Vagina (tissue), 2 donors: ENCODE data around the gene TRNT1. TPM values are rescaled to one million over a fixed set of nuclear protein-coding genes. Genes with fewer than 3 reads are reported as not detected.
A peak's percentile ranks its signal among the peaks of the same experiment; 100 is the strongest.

ENCODE experiments used
- DNase-seq, 2 donors: peaks; one replicate each; pipeline ENCODE4 v3.0.0-alpha.2; 2017; ENCODE audit errors: extremely low spot score in 2 of 2
- H3K27ac ChIP-seq: fragments of 200-600 bp; sonication (generic); one replicate; pipeline ENCODE4 v1.5.1; 2019
- H3K27me3 ChIP-seq: fragments of 200-600 bp; sonication (generic); one replicate; pipeline ENCODE4 v1.5.1; 2019
- H3K36me3 ChIP-seq, 2 donors: fragments of 200-600 bp; sonication (generic); one replicate each; pipeline ENCODE4 v1.5.1; 2017 to 2019
- H3K4me1 ChIP-seq: fragments of 200-600 bp; sonication (generic); one replicate; pipeline ENCODE4 v1.5.1; 2019
- H3K4me3 ChIP-seq, 2 donors: fragments of 200-600 bp; sonication (generic); 1 replicate in 1 of 2; 2 replicates in 1 of 2; pipeline ENCODE4 v1.5.1; 2016 to 2019
- H3K9me3 ChIP-seq: fragments of 200-600 bp; sonication (generic); one replicate; pipeline ENCODE4 v1.5.1; 2019
- POLR2A ChIP-seq, 2 donors: fragments of 450-650 bp; IDR thresholded peaks; one replicate each; pipeline ENCODE4 v1.6.1; 2017; ENCODE audit warnings: antibody characterized with exemption in 2 of 2, mild to moderate bottlenecking in 2 of 2, moderate library complexity in 2 of 2
- POLR2AphosphoS5 ChIP-seq, 2 donors: sonication (generic); formaldehyde crosslinking; IDR thresholded peaks; one replicate each; pipeline ENCODE4 v1.9.0; 2017; ENCODE audit warnings: antibody characterized with exemption in 2 of 2, mild to moderate bottlenecking in 2 of 2, low read depth in 1 of 2; ENCODE audit not compliant: insufficient read depth in 1 of 2
- intact Hi-C: fragments of 100-400 bp; cut with DNase I; formaldehyde crosslinking; loops from one replicate; pipeline ENCODE4 v1.15.1; 2023
- total RNA-seq: library from RNA; depleted of rRNA; stranded (reverse); fragments of >200 nt; gene quantifications from one replicate; pipeline ENCODE4 v1.2.3, GENCODE V29; 2016
- TF ChIP-seq, protein P1 (sequence below), 3 experiments: fragments of 450-650 bp in 2 of 3; fragments of 200-600 bp in 1 of 3; sonication (generic) in 1 of 3; IDR thresholded peaks; one replicate each; pipeline ENCODE4 v1.5.1; 2017 to 2019; ENCODE audit warnings: antibody characterized with exemption in 3 of 3, mild to moderate bottlenecking in 2 of 3, moderate library complexity in 2 of 3

Gene TRNT1
- total RNA-seq, 1 donor from 2014 or later: 12.8 TPM

DNA sequence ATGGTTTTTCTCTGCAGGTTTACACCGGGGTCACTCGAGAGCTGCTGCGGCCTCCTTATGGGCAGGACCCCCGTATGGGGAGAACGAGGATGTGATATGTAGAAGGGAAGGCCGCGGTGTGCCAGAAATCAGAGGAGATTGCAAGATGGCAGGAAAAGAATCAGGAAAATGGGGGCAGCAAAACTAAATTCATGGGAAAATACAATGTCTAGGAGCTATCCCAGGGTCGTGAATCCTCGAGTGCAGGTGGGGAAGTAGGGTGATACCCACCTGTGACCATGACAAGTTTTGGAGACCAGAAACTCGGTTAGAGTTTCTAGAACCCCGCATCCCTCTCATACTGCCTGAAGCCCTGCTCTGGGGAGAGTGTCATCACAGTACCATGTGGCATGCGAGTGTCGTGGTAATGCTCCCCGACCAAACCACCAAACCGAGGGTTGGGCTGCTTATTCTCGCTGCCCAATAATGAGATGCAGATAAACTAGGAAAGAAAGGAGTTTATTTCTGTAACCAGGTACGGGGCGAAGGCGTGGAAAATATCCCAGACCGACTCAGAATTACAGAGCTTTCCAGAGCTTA, 781 bp downstream of the TRNT1 start:
- Histone ChIP-seq H3K27ac (peak overlapping the region; percentile 64), H3K27me3 (no peaks in the 10 kb centered on the region), H3K4me3 (peak overlapping the region; percentile 66 to 81), H3K36me3 (peaks cover 0 to 24% of the 10 kb centered on the region in 2 donors), H3K4me1 (peaks cover 40% of the 10 kb centered on the region), H3K9me3 (no peaks in the 10 kb centered on the region)
- TF ChIP-seq POLR2A (IDR thresholded peaks at IDR 0.05) (no peak), POLR2AphosphoS5 (IDR thresholded peaks at IDR 0.05; ENCODE audit: insufficient read depth in 1 of 2, low read depth in 1 of 2) (no peak)
- TF ChIP-seq, protein P1, sequence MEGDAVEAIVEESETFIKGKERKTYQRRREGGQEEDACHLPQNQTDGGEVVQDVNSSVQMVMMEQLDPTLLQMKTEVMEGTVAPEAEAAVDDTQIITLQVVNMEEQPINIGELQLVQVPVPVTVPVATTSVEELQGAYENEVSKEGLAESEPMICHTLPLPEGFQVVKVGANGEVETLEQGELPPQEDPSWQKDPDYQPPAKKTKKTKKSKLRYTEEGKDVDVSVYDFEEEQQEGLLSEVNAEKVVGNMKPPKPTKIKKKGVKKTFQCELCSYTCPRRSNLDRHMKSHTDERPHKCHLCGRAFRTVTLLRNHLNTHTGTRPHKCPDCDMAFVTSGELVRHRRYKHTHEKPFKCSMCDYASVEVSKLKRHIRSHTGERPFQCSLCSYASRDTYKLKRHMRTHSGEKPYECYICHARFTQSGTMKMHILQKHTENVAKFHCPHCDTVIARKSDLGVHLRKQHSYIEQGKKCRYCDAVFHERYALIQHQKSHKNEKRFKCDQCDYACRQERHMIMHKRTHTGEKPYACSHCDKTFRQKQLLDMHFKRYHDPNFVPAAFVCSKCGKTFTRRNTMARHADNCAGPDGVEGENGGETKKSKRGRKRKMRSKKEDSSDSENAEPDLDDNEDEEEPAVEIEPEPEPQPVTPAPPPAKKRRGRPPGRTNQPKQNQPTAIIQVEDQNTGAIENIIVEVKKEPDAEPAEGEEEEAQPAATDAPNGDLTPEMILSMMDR (IDR thresholded peaks at IDR 0.05): no peak
- DNase-seq: no peak
- intact Hi-C loops: no loop called here

DNA sequence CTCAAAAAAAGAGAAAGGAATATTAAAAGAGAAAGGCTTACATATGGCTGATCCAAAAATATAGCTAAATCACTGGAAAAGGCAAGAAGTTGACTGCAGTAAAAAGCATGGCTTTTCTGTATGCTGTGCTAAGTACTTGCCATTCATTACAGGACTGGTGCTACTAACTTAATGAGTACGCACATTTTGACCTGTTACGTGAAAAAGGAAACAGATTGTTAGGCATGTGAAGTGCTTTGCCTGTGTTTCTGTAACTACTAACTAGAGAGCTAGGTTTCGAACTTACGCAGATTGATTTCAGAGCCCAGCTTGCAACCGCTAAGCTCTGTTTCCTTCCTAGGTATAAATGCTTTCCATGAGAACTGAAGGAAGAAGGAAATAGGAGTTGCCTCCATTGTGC, 2.8 kb downstream of the TRNT1 start:
- H3K4me1 ChIP-seq: peaks cover 40% of the 10 kb centered on the region
- peaks cover 0 to 24% of the 10 kb centered on the region in 2 donors for H3K36me3 ChIP-seq
- H3K27me3 ChIP-seq: no peaks in the 10 kb centered on the region
- no peak for DNase-seq
- no peaks in the 10 kb centered on the region for H3K9me3 ChIP-seq
- H3K4me3 ChIP-seq: no peak overlapping the region
- TF ChIP-seq, protein P1 (IDR thresholded peaks at IDR 0.05): no peak
- TF ChIP-seq POLR2A (IDR thresholded peaks at IDR 0.05): no peak
- TF ChIP-seq POLR2AphosphoS5 (IDR thresholded peaks at IDR 0.05; ENCODE audit: insufficient read depth in 1 of 2, low read depth in 1 of 2): no peak
- intact Hi-C loops: no loop called here
- no peak overlapping the region for H3K27ac ChIP-seq

DNA sequence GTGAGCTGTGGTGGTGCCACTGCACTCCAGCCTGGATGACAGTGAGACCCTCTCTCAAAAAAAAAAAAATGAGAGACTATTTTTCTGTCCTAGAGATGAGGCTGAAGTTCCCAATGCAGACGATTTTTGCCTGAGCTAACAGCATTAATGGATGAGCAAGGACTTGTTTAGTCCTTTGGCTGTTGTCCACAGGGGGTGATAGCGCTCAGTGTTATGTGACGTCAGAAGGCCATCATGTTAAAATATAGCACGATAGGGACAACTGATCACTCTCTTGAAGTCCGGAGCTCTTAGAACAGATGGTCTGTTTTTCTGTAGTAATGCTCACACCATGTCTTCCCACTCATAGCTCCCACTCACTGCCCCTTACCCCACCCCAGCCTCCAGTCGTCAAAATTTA, 6.8 kb downstream of the TRNT1 start:
- DNase-seq: no peak
- TF ChIP-seq POLR2A (IDR thresholded peaks at IDR 0.05): no peak
- TF ChIP-seq POLR2AphosphoS5 (IDR thresholded peaks at IDR 0.05; ENCODE audit: insufficient read depth in 1 of 2, low read depth in 1 of 2): no peak
- TF ChIP-seq, protein P1 (IDR thresholded peaks at IDR 0.05): no peak
- Histone ChIP-seq H3K4me1 (peaks cover 24% of the 10 kb centered on the region), H3K27ac (no peak overlapping the region), H3K27me3 (no peaks in the 10 kb centered on the region), H3K9me3 (no peaks in the 10 kb centered on the region), H3K36me3 (peaks cover 0 to 33% of the 10 kb centered on the region in 2 donors), H3K4me3 (no peak overlapping the region)
- intact Hi-C loops: no loop called here

DNA sequence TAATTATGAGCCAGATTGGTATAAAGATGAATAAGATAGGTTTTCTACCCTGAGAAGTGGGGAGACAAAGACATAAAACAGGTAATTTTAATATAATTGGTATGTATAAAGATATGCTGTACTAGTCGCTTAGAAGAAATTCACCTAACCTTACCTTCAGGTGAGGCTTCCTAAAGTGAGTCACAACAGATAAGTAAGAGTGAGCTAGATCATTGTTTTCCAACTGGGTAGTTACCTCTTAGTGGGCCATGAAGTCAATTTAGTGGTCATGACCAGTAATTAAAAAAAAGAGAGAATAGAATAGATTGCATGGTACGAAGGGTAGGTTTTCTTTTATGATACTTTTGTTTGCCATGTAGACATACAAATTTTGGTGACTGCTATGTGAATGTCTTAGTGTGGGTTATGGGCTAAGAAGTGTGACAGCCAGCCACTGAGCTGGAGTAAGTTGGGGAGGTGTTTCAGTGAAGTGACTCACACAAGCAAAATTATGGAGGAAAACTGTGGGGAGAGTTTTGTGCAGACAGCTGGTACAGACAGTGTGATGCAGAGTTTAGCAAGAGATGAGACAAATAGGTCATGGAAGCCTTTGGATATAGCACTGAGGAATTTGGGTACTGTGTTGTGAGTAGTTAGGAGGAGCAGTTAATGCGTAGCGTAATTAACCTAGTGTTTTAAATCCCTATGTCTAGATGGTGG, 8.2 kb downstream of the TRNT1 start:
- no peak overlapping the region for H3K4me3 ChIP-seq
- no peaks in the 10 kb centered on the region for H3K27me3 ChIP-seq
- TF ChIP-seq, protein P1 (IDR thresholded peaks at IDR 0.05): no peak
- TF ChIP-seq POLR2AphosphoS5 (IDR thresholded peaks at IDR 0.05; ENCODE audit: insufficient read depth in 1 of 2, low read depth in 1 of 2): no peak
- no peak for TF ChIP-seq POLR2A (IDR thresholded peaks at IDR 0.05)
- peaks cover 10% of the 10 kb centered on the region for H3K4me1 ChIP-seq
- no peaks in the 10 kb centered on the region for H3K9me3 ChIP-seq
- peaks cover 0 to 33% of the 10 kb centered on the region in 2 donors for H3K36me3 ChIP-seq
- no peak overlapping the region for H3K27ac ChIP-seq
- DNase-seq: no peak
- intact Hi-C loops: no loop called here

DNA sequence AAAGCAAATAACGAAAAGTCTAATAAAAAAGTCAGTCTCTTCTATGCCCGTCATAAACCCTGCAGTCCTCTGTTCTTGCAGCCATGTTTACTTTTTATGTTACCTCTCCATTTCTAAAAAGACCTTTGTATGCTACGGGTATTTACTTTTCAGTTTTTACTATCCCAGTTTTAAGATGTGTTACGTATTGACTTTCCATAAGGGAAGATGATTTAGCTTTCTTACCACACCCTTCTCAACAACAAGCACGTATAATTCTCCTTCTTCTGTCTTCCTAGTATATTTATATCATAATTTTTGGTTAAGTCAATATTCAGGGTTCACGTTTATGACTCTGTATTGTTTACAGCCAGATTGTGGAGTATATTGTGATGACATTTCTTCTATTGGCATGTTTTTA, 10.8 kb downstream of the TRNT1 start:
- intact Hi-C loops: no loop called here
- Histone ChIP-seq H3K36me3 (peaks cover 0 to 38% of the 10 kb centered on the region in 2 donors), H3K4me1 (peaks cover 6% of the 10 kb centered on the region), H3K9me3 (no peaks in the 10 kb centered on the region), H3K27ac (no peak overlapping the region), H3K4me3 (no peak overlapping the region), H3K27me3 (no peaks in the 10 kb centered on the region)
- DNase-seq: no peak
- TF ChIP-seq POLR2AphosphoS5 (IDR thresholded peaks at IDR 0.05; ENCODE audit: insufficient read depth in 1 of 2, low read depth in 1 of 2): no peak
- TF ChIP-seq, protein P1 (IDR thresholded peaks at IDR 0.05): no peak
- no peak for TF ChIP-seq POLR2A (IDR thresholded peaks at IDR 0.05)
